T1000 (cell line): ENCODE measurements around the gene SAT1.

Experiments used
- DNase-seq: peaks from one replicate; lab custom pipeline; 2025; ENCODE audit warnings: mixed read lengths; lab: John Stamatoyannopoulos, UW

The SAT1 gene

GRCh38 chrX:23810279-23810678, 27.3 kb downstream of the SAT1 start:
- DNase-seq, result no peak

GRCh38 chrX:23811108-23811651, 28.2 kb downstream of the SAT1 start:
- no peak for DNase-seq

- DNase-seq, result no peak
Observed at GRCh38 chrX:23811656-23812055, 28.7 kb downstream of the SAT1 start.

- no peak for DNase-seq
Observed at GRCh38 chrX:23813808-23814207, 30.8 kb downstream of the SAT1 start.

- DNase-seq, result no peak
Observed at GRCh38 chrX:23815376-23815775, 32.4 kb downstream of the SAT1 start.

- DNase-seq, result no peak
Observed at GRCh38 chrX:23816179-23816578, 33.2 kb downstream of the SAT1 start.

GRCh38 chrX:23817979-23818336, 35.0 kb downstream of the SAT1 start:
- DNase-seq, result no peak

GRCh38 chrX:23819385-23820234, 36.6 kb downstream of the SAT1 start:
- no peak for DNase-seq

- no peak for DNase-seq
Observed at GRCh38 chrX:23820235-23820782, 37.3 kb downstream of the SAT1 start.

- no peak for DNase-seq
Observed at GRCh38 chrX:23821847-23822246, 38.9 kb downstream of the SAT1 start.

GRCh38 chrX:23822397-23822796, 39.4 kb downstream of the SAT1 start:
- no peak for DNase-seq

GRCh38 chrX:23822841-23823240, 39.9 kb downstream of the SAT1 start:
- no peak for DNase-seq

GRCh38 chrX:23825675-23826074, 42.7 kb downstream of the SAT1 start:
- no peak for DNase-seq

- DNase-seq, result no peak
Observed at GRCh38 chrX:23826216-23826615, 43.2 kb downstream of the SAT1 start.

GRCh38 chrX:23826653-23827052, 43.7 kb downstream of the SAT1 start:
- no peak for DNase-seq

GRCh38 chrX:23828881-23829280, 45.9 kb downstream of the SAT1 start:
- no peak for DNase-seq

GRCh38 chrX:23832721-23833120, 49.7 kb downstream of the SAT1 start:
- no peak for DNase-seq
